Activated CD4-positive, alpha-beta T cell treated with anti-CD3 and anti-CD28 coated beads, Interleukin-2, amount 10 ng/mL, durations not matched to agents 24 days and 14 days (primary cell): ENCODE measurements around the gene STING1. TPM values are rescaled to one million over a fixed set of nuclear protein-coding genes. Genes with fewer than 3 reads are reported as not detected.

Experiments
- total RNA-seq: library from RNA; stranded (reverse); gene quantifications from 2 replicates; pipeline ENCODE4 v1.2.3, GENCODE V29; 2022

STING1 gene
- total RNA-seq, 1 donor from 2014 or later, result 201 TPM

Other genes starting within 250 kb of the STING1 start
- 243 and 258 TPM in 2 replicates for gene MATR3, start 189.0 kb downstream of the STING1 start, total RNA-seq
- 83.3 and 93.8 TPM in 2 replicates for gene PAIP2, start 140.9 kb downstream of the STING1 start, total RNA-seq
- 1.8 and 2.1 TPM in 2 replicates for gene SLC23A1, start 99.5 kb downstream of the STING1 start, total RNA-seq
- 28.3 and 29.1 TPM in 2 replicates for gene MZB1, start 92.8 kb downstream of the STING1 start, total RNA-seq
- gene PROB1, start 87.7 kb downstream of the STING1 start, total RNA-seq, result 8.4 and 9.2 TPM in 2 replicates
- 4.2 TPM in 2 replicates for gene SPATA24, start 78.7 kb downstream of the STING1 start, total RNA-seq
- 34.2 and 38.6 TPM in 2 replicates for gene DNAJC18, start 43.2 kb downstream of the STING1 start, total RNA-seq
- gene ECSCR, start 20.0 kb downstream of the STING1 start, total RNA-seq, result 1.6 and 1.7 TPM in 2 replicates
- 0.37 and 0.38 TPM in 2 replicates for gene SMIM33, start 11.8 kb downstream of the STING1 start, total RNA-seq
- gene UBE2D2, start 78.6 kb upstream of the STING1 start, total RNA-seq, result 272 and 275 TPM in 2 replicates
- gene CXXC5, start 165.6 kb upstream of the STING1 start, total RNA-seq, result 1.2 and 1.9 TPM in 2 replicates